ENCODE results near the gene SLC16A10.
"Not testable (repeated sequence)": the region's sequence is repeated elsewhere in the genome, so short reads cannot be mapped to it uniquely, and the experiment has no call there.

Gene SLC16A10

GRCh38 chr6:111187874-111188273 lies 100.6 kb downstream of the SLC16A10 start:
- no peak overlapping the region for H3K4me3 ChIP-seq (ENCODE audit: low read depth, low read length)
- ChIA-PET POLR2A (no interaction called here), CTCF (no interaction called here)
- TF ChIP-seq CTCF (IDR thresholded peaks at IDR 0.05; ENCODE audit: insufficient read depth, low read length, missing control alignments): no peak
- DNase-seq (ENCODE audit: low read depth, low spot score): no peak

- H3K4me3 ChIP-seq (ENCODE audit: low read depth, low read length); DNase-seq (ENCODE audit: low read depth, low spot score); POLR2A ChIA-PET; CTCF ChIA-PET: not testable (repeated sequence)
These were observed 102.4 kb downstream of the SLC16A10 start for GRCh38 chr6:111189666-111190210.

- no peak for TF ChIP-seq CTCF (IDR thresholded peaks at IDR 0.05; ENCODE audit: insufficient read depth, low read length, missing control alignments)
- H3K4me3 ChIP-seq (ENCODE audit: low read depth, low read length): no peak overlapping the region
- no peak for DNase-seq (ENCODE audit: low read depth, low spot score)
- CTCF ChIA-PET: interaction anchor here (1.2 kb wide), 1 partner anchor 19 kb away, joined by 3 read pairs; no protein-coding TSS in a partner anchor
- POLR2A ChIA-PET: no interaction called here
These were observed 103.3 kb downstream of the SLC16A10 start for GRCh38 chr6:111190637-111191036.

- POLR2A ChIA-PET; H3K4me3 ChIP-seq (ENCODE audit: low read depth, low read length); DNase-seq (ENCODE audit: low read depth, low spot score): not testable (repeated sequence)
- CTCF ChIA-PET: interaction anchor here (1.2 kb wide), 1 partner anchor 18 kb away, joined by 3 read pairs; no protein-coding TSS in a partner anchor
These were observed 103.8 kb downstream of the SLC16A10 start for GRCh38 chr6:111191136-111191535.

GRCh38 chr6:111192911-111193555 lies 105.7 kb downstream of the SLC16A10 start:
- TF ChIP-seq CTCF (IDR thresholded peaks at IDR 0.05; ENCODE audit: insufficient read depth, low read length, missing control alignments): no peak
- ChIA-PET CTCF (interaction anchor here (3.8 kb wide), 1 partner anchor 17 kb away, joined by 13 read pairs; no protein-coding TSS in a partner anchor), POLR2A (no interaction called here)
- H3K4me3 ChIP-seq (ENCODE audit: low read depth, low read length): no peak overlapping the region
- DNase-seq (ENCODE audit: low read depth, low spot score): no peak

GRCh38 chr6:111195656-111196055 lies 108.4 kb downstream of the SLC16A10 start:
- no peak for DNase-seq (ENCODE audit: low read depth, low spot score)
- TF ChIP-seq CTCF (IDR thresholded peaks at IDR 0.05; ENCODE audit: insufficient read depth, low read length, missing control alignments): no peak
- POLR2A ChIA-PET: no interaction called here

GRCh38 chr6:111198841-111199240 lies 111.5 kb downstream of the SLC16A10 start:
- H3K4me3 ChIP-seq (ENCODE audit: low read depth, low read length): no peak overlapping the region
- ChIA-PET CTCF (interaction anchor here (2.1 kb wide), 1 partner anchor 11 kb away, joined by 15 read pairs; no protein-coding TSS in a partner anchor), POLR2A (no interaction called here)
- no peak for TF ChIP-seq CTCF (IDR thresholded peaks at IDR 0.05; ENCODE audit: insufficient read depth, low read length, missing control alignments)
- DNase-seq (ENCODE audit: low read depth, low spot score): no peak

More at GRCh38 chr6:111195656-111196055, 108.4 kb downstream of the SLC16A10 start:
- CTCF ChIA-PET: interaction anchor here (3.8 kb wide), 1 partner anchor 14 kb away, joined by 13 read pairs; no protein-coding TSS in a partner anchor
- no peak overlapping the region for H3K4me3 ChIP-seq (ENCODE audit: low read depth, low read length)
